Stimulated activated CD4-positive, alpha-beta T cell treated with anti-CD3 and anti-CD28 coated beads, Interleukin-1b, Interleukin-23, amount 100 ng/mL, for 48 hours (primary cell): ENCODE data around the gene FRMPD4.
"Not testable (repeated sequence)": the region's sequence is repeated elsewhere in the genome, so short reads cannot be mapped to it uniquely, and the experiment has no call there.

Source experiments
- DNase-seq: peaks from one replicate; pipeline ENCODE4 v3.0.0-alpha.2; 2020

FRMPD4 gene

DNA sequence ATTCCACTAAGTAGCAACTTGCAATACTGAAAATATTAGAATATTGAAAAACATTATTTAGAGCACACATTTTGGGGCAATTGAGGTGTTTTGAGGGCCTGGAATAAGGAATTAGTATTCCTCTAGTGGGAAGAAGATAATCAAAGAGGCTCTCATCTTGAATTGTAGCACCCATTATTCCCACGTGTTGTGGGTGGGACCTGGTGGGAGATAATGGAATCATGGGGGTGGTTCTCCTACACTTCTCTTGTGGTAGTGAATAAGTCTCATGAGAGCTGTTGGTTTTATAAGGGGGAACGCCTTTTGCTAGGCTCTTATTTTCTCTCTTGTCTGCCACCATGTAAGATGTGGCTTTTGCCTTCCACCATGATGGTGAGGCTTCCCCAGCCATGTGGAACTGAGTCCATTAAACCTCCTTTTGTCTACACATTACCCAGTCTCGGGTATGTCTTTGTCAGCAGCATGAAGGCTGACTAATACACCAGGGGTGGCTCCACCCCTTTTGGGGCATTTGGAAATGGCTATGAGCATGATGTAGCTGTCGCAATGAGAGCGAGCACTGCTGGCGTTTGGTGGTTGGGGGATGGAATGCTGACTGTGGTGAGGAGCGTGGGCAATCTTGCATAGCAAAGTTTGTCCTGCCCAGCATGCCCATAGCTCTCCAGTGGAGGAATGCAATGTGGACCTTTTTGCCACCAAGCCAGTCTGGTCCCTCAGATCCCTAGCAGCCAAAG is 308.2 kb downstream of the FRMPD4 start:
- DNase-seq, result no peak

DNA sequence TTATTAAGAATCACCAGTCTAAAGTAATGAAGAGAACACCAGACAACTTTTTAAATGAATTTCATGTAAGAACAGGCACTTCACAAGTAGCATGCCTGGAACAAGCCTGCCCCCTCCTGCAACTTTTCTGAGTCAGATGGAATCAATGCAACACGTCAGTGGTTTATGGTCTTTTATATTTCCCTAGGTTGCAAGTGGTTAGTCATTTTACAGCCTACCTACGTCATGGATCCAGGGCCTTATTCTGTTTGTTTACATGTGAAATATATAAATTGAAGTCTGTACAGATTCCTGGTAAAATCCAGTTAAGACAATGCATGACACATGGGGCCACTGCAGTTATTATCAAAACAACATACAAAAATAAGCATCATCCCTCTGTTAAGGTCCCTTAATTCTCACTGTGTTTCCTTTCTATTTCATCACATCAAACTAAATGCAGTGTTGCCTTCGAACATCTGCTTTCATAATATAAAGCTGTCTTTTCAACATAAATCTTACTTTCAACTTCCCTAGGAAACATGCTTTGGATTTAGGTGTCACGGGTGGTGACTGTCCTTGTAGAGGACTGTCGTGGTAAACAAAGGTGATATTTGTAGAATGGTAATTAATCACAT is 309.3 kb downstream of the FRMPD4 start:
- DNase-seq, result no peak

DNA sequence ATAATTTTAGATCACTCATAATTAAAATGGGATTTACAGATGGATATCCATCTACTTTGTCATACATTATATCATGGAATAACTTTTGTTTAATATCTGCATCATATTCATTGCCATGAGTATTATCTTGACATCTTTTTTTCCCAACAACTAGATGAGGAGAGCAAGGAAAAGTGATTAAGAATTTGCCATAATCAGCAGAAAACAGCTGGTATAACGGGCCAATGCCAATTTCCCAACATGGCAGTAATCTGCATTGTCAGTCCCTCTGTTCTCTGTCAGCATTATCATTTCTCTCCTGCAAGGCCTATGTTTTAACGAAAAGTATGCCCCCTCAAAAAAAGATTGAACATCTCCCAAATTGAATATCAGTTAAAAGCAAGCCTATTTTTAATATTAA is 314.0 kb downstream of the FRMPD4 start:
- DNase-seq, result no peak

DNA sequence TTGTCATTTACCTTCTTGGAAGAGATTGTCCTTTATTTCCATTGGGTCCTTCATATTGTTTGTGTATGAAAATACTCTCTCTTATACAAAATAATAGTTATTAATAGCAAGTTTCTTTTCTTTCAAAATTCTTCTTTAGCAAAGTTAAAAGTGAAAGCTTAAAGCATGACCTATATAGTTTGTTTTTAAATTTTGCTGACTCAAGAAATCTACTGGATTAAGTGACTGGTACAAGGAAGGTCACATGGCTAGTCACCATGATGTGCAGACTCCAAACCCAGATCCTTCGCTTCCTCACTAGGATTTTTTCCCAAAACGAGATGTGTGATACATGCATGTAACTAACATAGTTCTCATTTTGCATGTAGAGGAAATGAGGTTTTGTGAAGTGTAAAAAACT is 322.7 kb downstream of the FRMPD4 start:
- no peak for DNase-seq

DNA sequence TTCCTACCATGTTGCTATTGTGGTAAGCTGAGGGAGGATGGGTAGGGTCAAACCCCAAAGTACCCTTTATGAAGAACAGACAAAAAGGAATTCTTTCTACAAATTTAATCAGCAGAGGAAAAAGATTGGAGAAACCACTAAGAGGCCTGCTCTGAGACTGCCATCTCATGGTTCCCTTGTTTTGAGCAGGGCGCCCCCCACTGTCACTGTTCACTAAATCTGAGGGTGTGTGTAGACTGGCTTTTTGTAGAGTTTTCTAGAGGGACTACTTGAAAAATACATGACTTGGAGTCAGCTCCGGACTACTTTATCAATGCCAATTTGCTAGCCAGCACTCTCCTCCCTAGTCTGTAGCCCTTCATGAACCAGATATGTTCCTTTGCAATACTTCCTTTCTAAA is 324.8 kb downstream of the FRMPD4 start:
- no peak for DNase-seq

DNA sequence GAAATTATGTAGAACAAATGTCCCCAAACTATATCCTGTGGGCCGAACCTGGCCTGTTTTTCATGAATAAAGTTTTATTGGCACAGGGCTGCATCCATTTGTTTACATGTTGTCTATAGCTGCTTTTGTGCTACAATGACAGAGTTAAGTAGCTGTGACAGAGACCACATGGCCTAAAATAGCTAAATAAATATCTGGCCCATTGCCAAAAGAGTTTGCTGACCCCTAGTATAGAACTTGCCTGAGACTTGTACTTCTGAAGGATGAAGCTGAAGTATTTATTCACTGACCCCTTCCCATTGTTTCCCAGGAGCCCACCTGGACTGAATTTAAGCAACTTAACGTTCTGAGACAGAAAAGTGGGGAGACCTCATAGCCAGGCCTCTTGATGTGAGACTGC is 325.6 kb downstream of the FRMPD4 start:
- no peak for DNase-seq

DNA sequence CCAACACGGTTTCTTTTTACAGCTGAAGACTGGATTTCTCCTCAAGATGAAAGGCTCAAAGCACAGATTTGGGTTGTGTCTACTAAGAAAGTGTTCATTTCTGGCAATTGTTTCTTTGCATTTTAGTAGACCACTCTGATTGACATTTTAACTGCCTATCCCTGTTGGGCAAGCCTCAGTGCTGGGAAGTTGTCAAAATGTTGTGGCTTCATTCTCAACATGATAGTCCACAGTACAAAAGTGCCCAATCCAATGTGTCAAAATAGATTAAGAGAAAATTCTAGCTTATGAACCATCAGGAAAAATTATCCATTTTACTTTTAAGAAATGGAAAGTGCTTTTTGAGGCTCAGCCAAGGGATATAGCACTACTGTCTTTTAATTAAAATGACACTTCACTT is 329.0 kb downstream of the FRMPD4 start:
- DNase-seq, result no peak

DNA sequence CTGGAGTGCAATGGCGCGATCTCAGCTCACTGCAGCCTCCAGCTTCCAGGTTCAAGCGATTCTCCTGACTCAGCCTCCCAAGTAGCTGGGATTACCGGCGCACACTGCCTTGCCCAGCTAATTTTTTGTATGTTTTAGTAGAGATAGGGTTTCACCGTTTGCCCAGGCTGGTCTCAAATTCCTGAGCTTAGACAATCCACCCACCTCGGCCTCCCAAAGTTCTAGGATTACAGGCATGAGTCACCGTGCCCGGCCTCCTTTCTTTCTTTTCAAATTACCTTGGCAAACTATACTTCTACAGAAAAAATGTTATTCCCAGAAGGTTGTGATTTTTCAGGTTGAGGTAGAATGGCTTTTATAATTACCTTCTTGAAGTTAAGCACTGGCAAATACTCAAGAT is 331.0 kb downstream of the FRMPD4 start:
- no peak for DNase-seq

DNA sequence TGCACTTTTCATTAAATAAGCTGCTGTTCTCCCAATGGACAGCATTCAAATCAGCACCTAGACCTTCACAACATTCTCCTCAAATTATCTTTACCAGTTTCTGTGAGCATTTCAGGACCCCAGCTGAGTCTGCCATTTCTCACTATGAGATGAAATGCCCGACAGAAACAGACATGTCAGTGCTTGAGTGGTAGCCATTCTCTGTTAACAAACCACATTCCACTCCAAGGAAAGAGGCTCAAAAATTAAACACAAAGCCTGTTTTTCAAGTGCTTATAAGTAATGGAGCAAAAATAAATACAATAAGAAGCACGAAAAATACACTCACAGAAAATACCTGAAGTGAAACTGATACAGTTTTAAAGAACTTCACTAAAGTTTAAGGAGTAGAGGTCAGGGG is 332.8 kb downstream of the FRMPD4 start:
- DNase-seq, result no peak

DNA sequence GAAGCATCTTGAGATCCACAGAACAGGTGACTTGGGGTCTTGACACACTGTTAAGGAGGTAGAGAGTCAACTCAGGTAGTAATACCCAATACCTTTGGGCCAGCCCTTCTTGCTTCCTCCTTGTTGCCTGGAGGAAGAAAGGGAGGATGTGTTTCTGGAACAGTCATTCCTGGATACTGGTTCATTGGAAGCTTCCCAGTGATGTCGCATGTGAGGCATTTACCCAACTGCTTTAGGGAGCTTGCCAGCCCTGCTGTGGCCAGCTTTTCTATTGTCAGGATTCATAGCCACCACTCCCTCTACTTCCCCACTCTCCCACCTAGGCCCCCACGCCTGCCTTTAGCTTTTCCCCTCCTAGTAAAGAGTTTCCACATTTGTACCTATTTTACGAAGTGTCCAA is 342.7 kb downstream of the FRMPD4 start:
- DNase-seq, result no peak

DNA sequence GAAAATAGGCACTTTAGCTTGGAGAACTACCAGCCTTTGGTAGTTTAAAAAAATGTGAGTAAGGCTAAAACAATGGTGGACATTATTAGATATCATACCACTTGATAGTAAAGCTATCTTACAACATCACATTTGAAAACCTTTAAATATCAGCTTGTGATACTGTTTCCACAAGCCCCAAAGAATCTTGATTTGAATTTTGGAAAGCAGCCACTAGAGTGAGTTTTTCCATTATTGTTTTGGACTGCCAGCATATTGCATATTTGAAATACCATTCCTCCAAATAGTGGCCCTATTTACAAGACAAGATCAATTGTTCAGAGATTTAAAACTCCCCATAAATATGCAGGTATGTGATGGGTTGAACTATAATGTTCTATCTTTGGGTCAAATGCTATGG is 349.9 kb downstream of the FRMPD4 start:
- no peak for DNase-seq

DNA sequence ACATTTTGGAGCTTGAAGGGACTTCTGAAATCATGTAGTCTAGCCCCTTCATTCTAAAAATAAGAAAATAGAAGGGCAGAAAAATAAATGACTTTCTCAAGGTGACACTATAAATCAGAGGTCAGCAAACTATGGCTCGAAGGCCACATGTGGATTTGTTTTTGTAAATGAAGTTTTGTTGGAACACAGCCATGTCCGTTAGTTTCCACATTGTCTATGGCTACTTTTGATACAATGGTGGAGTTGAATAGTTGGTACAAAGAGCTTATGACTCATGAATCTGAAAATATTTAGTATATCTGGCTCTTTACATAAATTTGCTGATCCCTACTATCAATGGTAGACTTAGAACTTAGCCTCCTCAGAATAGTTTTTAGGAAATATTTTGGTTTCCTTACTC is 350.5 kb downstream of the FRMPD4 start:
- DNase-seq, result no peak

DNA sequence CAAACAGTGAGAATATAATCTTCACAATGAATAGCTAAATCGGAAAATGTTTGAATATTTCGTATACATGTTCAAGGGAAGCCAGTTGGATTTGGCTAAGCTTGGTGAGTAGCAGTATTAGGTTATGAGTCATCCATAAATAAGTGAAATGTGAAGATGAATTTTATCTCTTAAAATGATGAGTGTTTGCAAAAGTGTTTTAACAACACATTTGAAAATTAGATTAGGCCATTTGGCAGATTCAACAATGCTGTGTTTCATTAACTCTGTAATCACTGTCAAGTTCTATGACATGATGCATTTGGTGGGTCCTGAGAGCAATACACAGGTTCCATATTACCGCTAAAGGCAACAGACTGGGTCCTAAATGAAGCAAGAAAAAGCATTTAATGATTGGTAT is 351.1 kb downstream of the FRMPD4 start:
- no peak for DNase-seq

DNA sequence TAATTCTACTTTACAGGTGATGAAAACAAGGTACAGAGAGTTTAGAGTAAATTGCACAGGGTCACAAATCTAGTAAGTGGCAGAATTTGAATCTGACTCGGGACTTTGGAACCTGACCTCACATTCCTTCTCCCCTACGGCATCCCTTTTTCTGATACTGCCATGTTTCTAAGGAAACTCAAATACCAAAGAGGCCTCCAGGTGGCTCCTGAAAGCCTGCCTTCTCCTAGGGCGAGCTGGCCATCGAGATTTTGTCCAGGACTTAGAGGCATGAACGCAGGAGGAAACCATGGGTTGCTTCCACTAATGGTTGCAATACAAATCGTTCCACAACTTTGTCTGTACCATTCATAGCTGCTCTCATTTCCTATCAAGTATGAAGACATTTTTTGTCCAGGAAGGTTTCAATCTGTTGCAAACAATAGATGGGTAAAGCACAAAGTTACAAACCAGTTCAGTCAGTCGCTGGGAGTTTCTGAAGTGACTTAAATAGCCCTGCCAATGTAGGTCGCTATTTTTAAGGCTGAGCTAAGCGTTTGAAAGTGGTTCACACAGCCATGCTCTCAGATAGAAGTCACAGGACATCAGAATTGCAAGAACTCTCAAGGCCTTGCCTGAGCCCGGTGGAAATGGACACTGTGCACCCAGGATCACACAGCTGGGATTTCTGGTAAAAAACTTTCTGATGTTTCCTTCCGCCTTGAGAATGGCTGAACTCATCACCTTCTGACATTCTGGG is 356.3 kb downstream of the FRMPD4 start:
- no peak for DNase-seq

DNA sequence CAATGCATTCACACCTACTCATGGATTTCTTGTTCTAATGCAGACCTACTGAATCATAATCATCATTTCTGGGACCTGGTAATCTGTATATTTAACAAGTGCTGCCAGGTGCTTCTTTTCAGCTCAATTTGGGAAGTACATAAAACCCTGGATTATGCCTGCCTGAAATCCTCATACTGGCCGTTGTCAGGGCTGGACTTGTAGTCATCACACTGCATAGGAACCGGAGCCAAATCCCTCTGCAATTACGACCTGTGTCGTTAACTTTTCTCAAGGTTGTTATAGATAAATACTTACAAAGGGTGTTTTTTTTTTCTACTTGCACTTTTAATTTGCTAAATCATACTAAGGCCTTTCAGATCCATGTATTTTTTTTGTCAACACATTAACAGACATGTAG is 358.1 kb downstream of the FRMPD4 start:
- no peak for DNase-seq

DNA sequence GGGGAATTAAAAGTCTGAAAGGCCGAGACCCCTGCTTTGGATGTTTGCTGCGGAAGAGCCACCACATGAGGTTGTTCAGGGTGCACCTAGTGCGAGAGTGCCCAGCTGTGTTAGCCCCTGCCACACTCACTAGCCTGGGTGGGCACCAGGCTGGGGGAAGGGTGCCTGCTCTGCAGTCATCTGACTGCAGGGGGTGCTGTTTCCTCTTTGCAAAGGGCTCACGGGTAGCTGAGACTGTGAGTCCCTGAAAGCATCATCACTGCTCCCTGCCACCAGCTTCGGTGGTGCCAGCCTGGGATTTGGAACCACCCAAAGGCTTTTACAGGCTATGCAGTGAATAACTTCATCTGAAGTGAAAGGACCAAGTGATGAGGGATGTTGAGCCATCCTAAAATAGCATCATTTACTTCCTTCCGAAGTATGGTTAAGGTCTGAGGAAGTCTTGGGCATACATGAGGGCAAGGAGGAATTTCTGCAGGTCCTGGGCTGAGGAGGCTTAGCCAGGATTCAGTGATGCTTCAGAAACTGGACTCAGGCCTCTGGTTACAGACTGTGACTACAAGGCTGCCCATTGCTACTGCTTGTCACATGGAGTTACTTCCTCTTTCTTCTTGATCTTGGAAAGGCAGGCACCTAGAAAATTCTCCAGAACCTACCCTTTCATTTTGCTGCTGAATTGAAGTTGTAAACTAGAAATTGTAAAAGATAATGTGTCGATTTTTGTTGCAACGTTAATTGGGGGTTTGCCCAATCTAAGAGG is 359.7 kb downstream of the FRMPD4 start:
- no peak for DNase-seq

DNA sequence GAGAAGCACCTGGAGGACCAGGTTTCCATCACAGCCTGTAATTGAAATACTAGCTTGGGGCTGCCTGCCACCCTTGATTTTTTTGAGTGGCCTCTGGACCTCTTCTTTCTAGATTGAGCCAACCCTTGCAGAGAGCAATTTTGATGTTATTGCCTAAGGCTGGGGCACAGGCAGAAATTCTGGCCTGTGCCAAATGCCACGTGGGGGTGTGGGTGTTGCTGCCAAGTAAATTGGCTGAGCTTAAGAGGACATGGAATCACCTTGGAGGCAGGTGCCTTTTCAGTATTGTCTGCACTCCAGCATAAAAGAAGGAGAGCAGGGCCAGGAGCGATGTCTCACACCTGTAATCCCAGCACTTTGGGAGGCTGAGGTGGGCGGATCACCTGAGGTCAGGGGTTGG is 366.9 kb downstream of the FRMPD4 start:
- DNase-seq, result no peak

DNA sequence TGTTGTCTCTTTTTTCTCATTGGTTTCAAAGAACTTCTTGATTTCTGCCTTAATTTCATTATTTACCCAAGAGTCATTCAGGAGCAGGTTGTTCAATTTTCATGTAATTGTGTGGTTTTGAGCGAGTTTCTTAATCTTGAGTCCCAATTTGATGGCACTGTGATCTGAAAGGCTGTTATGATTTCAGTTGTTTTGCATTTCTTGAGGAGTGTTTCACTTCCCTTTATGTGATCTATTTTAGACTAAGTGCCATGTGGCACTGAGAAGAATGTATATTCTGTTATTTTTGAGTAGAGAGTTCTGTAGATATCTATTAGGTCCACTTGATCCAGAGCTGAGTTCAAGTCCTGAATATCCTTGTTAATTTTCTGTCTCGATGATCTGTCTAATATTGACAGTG is 377.1 kb downstream of the FRMPD4 start:
- DNase-seq, result not testable (repeated sequence)

DNA sequence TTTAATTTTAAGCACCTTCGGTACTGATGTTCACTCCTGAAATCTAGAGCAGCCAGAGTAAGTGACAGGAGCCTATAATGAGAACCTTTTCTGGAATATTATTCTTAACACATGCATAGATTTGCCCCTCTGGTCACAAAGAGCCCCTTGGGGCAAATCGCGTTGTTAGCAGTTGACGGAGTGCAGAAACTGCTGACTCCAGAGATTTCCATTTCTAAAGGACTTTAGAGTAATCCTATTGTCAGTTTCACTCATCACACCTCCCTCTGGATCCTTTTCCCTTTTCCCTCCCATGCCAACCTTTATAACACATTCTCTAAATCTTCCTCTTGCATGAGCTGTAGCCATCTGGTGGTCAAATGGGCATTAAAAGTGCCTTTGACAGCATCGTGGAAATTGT is 388.0 kb downstream of the FRMPD4 start:
- no peak for DNase-seq

DNA sequence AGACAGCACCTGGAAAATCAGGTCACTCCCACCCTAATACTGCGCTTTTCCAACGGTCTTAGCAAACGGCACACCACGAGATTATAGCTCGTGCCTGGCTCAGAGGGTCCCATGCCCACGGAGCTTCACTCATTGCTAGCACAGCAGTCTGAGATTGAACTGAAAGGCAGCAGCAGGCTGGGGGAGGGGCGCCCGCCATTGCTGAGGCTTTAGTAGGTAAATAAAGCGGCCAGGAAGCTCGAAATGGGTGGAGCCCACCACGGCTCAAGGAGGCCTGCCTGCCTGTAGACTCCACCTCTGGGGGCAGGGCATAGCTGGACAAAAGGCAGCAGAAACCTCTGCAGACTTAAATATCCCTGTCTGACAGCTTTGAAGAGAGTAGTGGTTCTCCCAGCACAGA is 399.8 kb downstream of the FRMPD4 start:
- DNase-seq, result not testable (repeated sequence)

DNA sequence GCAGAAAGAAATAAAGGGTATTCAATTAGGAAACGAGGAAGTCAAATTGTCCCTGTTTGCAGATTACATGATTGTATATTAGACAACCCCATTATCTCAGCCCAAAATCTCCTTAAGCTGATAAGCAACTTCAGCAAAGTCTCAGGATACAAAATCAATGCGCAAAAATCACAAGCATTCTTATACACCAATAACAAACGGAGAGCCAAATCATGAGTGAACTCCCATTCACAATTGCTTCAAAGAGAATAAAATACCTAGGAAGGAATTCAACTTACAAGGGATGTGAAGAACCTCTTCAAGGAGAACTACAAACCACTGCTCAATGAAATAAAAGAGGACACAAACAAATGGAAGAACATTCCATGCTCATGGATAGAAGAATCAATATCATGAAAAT is 404.0 kb downstream of the FRMPD4 start:
- not testable (repeated sequence) for DNase-seq

DNA sequence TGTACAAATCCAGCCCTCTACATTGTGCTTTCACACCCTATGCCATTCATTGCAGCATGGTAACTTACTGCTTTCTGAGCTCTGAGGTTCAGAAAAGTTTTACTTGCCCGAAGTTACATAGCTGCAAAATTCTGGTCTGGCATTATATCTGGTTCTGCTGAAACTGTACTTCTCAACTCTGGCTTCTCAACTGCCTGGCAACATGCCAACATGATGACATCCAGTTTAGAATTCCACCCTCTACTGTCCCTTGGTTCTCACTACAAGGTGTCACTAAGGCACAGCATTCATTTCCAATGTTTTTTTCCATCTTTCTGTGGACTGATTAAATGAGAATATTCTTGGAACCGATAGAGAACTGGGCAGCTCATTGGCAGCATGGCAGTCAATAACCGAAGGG is 410.1 kb downstream of the FRMPD4 start:
- DNase-seq, result no peak

DNA sequence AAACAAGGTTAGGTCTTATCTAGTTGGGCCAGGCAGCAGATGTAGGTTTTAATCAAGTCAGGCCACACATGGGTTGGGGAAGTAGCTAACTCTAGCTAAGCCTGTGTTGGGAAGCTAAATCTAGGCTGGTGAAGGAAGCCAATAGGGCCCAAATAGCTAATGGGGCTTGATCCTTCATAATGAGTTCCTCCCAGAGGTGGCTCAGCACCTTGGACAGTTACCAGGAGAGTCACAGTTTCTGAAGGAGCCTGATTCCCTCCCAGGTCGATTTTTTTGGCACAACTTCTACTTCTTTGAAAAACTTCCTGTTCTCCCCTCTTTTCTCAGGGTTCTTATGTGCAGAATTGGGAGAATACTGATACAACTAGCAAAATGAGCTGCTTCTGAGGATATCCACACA is 410.5 kb downstream of the FRMPD4 start:
- no peak for DNase-seq

DNA sequence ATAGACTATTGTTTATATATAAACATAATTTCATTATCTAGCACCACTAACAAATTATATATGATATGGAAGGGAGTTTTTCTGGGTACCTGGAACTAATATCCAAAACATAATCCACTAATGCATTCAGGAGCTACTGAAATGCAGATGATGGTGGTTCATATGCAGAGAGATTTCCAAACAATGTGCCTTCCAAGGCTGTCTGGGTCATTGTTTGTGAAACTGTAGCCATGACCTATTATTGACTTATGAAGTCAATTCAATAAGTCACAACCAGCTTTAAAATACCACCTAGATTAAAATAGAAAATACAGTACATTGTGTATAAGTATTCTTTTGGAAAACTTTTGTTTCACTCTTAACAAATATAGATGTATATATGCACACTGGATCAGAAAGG is 415.9 kb downstream of the FRMPD4 start:
- DNase-seq, result no peak
